ENCODE results near the gene SRPK1.
A peak's percentile ranks its signal among the peaks of the same experiment; 100 is the strongest.
"Not testable (repeated sequence)": the region's sequence is repeated elsewhere in the genome, so short reads cannot be mapped to it uniquely, and the experiment has no call there.

The SRPK1 gene

GRCh38 chr6:35929601-35930000, 8.7 kb upstream of the SRPK1 start:
- no peak for DNase-seq

DNA sequence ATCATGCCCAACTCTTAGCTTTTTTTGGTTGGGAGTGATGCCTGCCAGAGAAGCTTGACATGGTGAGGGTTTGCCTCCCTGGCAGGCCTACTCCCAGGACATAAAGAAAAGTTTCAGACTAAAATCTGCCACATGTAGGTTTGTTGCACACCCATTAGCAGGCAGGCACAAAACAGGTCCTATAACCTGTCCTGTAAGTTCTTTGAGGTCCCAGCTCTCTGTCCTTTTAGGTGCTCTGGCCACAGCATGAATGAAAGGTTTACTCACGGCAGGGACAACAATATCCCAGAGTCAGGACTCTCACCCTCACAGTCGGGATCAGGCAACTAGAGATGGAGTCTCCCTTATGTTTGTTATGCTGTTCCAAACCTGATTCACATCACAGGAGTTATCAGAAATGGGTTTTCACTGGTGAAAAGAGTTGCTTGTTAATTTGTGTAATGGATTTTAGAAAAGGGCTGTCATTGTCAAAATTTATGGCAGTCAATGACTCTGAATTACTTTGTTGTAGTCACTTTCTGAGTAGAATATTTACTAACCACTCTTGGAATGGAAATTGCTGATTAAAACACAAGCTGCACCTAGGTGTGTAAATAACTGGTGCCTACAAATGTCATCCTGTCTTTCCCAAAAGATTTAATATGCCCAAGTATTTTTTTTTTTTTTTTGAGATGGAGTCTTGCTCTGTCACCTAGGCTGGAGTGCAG, 5.8 kb upstream of the SRPK1 start:
- no peak for DNase-seq

- no peak for DNase-seq
Observed at GRCh38 chr6:35925961-35926360, 5.1 kb upstream of the SRPK1 start.

DNA sequence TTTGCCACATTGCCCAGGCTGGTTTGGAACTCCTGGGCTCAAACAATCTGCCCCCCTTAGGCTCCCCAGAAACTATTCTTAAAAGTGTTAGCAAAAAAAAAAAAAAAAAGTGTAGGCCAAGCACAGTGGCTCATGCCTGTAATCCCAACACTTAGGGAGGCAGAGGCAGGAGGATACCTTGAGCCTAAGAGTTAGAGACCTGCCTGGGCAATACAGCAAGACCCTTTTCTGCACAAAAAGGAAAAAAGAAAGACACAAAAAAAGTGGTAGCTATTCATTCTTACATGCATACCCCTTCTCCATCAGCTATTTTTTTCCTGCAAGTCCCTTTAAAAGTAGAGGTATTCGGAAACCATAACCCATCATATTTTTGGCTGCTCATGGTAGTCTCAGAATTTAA, 3.2 kb upstream of the SRPK1 start:
- DNase-seq: no peak

DNA sequence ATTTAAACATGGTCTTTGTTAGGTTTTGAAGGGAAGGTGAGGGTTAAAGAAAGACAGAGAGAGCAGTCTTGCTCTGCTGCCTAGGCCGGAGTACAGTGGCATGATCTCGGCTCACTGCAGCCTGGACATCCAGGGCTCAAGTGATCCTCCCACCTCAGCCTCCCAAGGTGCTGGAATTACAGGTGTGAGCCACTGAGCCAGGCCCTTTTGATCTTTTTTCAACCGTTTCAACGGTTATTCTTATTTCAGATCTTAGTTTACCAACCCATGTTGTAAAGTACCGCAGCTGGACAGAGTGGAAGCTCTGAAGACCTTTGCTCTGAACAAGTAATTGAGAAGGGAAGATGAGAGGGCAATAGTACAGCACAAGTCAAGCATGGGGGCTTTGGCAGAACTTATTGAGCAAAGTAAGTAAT, 1.2 kb upstream of the SRPK1 start:
- no peak for DNase-seq

GRCh38 chr6:35919827-35920751, 809 bp downstream of the SRPK1 start:
- peak; percentile 61 for DNase-seq

- DNase-seq: peak; percentile 6
Observed at GRCh38 chr6:35919085-35919826, 1.6 kb downstream of the SRPK1 start.

- not testable (repeated sequence) for DNase-seq
Observed at GRCh38 chr6:35916893-35917292, 4.0 kb downstream of the SRPK1 start.

GRCh38 chr6:35916056-35916455, 4.8 kb downstream of the SRPK1 start:
- DNase-seq: no peak

- DNase-seq: no peak
Observed at GRCh38 chr6:35914536-35914935, 6.4 kb downstream of the SRPK1 start.

- DNase-seq: no peak
Observed at GRCh38 chr6:35911871-35912653, 8.8 kb downstream of the SRPK1 start.

DNA sequence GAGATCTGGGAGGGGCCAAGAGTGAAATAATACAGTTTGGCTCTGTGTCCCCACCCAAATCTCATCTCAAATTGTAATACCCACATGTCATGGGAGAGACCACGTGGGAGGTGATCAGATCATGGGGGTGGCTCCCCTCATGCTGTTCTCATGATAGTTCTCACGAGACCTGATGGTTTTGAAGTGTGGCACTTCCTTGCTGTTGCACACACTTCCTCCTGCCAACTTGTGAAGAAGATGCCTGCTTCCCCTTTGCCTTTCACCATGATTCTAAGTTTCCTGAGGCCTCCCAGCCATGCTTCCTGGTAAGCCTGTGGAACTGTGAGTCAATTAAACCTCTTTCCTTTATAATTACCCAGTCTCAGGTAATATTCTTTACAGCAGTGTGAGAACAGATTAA, 11.3 kb downstream of the SRPK1 start:
- DNase-seq: not testable (repeated sequence)

- not testable (repeated sequence) for DNase-seq
Observed at GRCh38 chr6:35908753-35909401, 12.0 kb downstream of the SRPK1 start.

GRCh38 chr6:35907750-35908149, 13.1 kb downstream of the SRPK1 start:
- no peak for DNase-seq

DNA sequence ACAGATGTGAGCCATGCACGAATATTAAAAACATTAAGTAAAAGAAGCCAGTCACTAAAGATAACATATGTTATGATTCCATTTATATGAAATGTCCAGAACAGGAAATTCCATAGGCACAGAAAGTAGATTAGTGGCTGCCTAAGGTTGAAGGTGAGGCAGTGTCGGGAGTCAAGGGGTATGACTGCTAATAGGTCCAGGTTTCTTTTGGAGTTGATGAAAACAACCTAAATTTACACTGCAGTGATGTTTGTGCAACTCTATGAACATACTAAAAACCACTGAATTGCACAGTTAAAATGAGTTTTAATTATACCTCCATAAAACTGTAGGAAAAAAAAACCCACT, 14.4 kb downstream of the SRPK1 start:
- no peak for DNase-seq

- no peak for DNase-seq
Observed at GRCh38 chr6:35905841-35906498, 14.9 kb downstream of the SRPK1 start.

DNA sequence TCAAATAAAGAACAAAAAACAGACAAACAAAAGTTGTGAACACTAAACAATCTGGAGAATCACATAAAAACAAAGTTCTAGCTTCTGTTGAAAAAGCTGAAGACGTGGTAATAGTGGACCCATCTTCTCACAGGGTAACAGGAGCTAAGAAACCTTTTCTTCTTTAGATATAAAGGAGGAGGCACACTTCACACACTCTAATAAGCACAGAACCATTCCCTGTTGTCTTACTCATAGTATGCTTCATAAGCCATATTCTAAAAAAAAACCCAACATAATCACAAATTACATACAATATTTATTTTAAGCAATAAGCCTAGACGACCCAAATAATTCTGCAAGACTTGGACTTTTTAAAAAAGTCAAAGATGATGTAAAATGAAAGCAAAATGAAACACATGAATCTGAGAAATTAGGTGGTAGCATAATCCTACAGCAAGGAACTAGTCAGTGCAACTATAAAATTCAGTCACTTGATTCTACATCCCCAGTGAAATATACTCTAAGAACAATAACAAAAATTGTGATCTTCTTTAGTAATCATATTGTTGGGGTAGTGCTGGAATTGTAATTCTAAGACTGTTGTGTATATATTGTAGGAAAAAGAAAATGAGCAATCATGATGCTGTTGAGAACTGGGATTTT, 15.6 kb downstream of the SRPK1 start:
- no peak for DNase-seq

GRCh38 chr6:35903679-35904078, 17.2 kb downstream of the SRPK1 start:
- no peak for DNase-seq

GRCh38 chr6:35900448-35900847, 20.4 kb downstream of the SRPK1 start:
- no peak for DNase-seq

- DNase-seq: no peak
Observed at GRCh38 chr6:35898003-35898402, 22.9 kb downstream of the SRPK1 start.

DNA sequence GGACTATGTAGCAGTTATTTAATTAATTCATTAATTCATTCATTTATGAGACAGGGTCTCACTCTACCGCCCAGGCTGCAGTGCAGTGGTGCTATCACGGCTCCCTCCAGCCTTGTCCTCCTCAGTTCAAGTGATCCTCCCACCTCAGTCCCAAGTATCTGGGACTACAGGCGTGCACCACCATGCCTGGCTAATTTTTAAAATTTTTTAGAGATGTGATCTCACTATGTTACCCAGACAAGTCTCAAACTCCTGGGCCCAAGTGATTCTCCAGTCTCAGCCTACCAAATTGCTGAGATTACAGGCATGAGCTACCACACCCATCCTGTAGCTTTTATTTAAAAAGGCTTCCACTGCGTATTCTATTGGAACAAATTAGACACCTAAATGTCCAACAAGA, 23.4 kb downstream of the SRPK1 start:
- DNase-seq: no peak
